Body of pancreas (tissue), 4 donors: ENCODE results near the gene DNM3. TPM values are rescaled to one million over a fixed set of nuclear protein-coding genes. Genes with fewer than 3 reads are reported as not detected.

ENCODE experiments used
- ATAC-seq: fragments of 150-250 bp; one replicate; pipeline ENCODE4 v1.9.1; 2016
- DNase-seq, 4 donors: peaks; one replicate each; pipeline ENCODE4 v3.0.0-alpha.2; 2019
- H3K27ac ChIP-seq, 4 donors: fragments of 200-600 bp; sonication (generic); 1 replicate in 3 of 4; 2 replicates in 1 of 4; pipeline versions ENCODE4 v1.5.1 to v1.6.1; 2016 to 2019; ENCODE audit warnings: mild to moderate bottlenecking in 1 of 4, mixed read lengths in 1 of 4, moderate library complexity in 1 of 4
- H3K27me3 ChIP-seq, 2 donors: fragments of 200-600 bp; sonication (generic); one replicate each; pipeline ENCODE4 v1.6.0; 2016; ENCODE audit warnings: mild to moderate bottlenecking in 1 of 2
- H3K36me3 ChIP-seq, 2 donors: fragments of 200-600 bp; sonication (generic); replicated peaks in 1 of 2; 2 replicates each; pipeline ENCODE4 v1.5.1; 2016; ENCODE audit warnings: low read depth in 2 of 2; ENCODE audit not compliant: insufficient read depth in 1 of 2
- H3K4me1 ChIP-seq: fragments of 200-600 bp; sonication (generic); one replicate; pipeline ENCODE4 v1.6.0; 2016
- H3K4me3 ChIP-seq, 2 donors: fragments of 200-600 bp; sonication (generic); 1 replicate in 1 of 2; 2 replicates in 1 of 2; pipeline ENCODE4 v1.5.1; 2016 to 2019
- H3K9me3 ChIP-seq, 3 donors: fragments of 200-600 bp; sonication (generic); 1 replicate in 2 of 3; 2 replicates in 1 of 3; pipeline ENCODE4 v1.5.1; 2016
- POLR2A ChIP-seq, 3 donors: fragments of 450-650 bp; IDR thresholded peaks; one replicate each; pipeline ENCODE4 v1.6.1; 2016; ENCODE audit warnings: antibody characterized with exemption in 3 of 3, mild to moderate bottlenecking in 2 of 3
- WGBS, 2 donors: methylation state at CpG; one replicate each; pipeline ENCODE4 v1.1.5; 2017; 5-methylcytosine and 5-hydroxymethylcytosine counted together
- intact Hi-C: fragments of 100-400 bp; cut with DNase I; formaldehyde crosslinking; loops from one replicate; pipeline ENCODE4 v1.15.1; 2023
- total RNA-seq, 2 donors: library from RNA; depleted of rRNA; stranded (reverse); fragments of >200 nt; gene quantifications; one replicate each; pipeline ENCODE4 v1.1.0, GENCODE V29; 2016
- TF ChIP-seq, protein P1 (sequence below), 7 experiments: fragments of 450-650 bp in 4 of 7; fragments of 200-600 bp in 3 of 7; sonication (generic) in 3 of 7; IDR thresholded peaks; one replicate each; pipeline ENCODE4 v1.5.1; 2016 to 2019; ENCODE audit warnings: antibody characterized with exemption in 7 of 7

DNM3 gene
- total RNA-seq, 2 donors from 2014 or later = 2.9 to 4.0 TPM

DNA sequence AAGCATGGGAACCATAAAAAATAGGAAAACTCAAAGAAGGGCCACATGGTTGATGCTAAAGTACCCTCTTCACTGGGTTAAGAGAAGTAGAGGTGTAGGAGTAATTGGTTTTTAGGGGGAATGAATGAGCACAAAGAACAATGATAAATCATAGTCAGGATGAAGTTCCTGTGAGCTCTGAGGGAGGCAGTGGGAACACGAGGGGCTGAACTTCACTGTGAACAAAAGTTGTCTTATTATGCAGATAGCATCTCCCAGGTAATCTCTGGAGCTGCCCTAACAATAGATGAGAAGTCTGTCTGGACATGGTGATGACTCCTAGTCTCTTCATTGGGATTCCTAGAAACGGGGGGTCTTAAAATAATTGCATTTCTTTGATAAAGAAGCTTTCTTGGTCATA, 127.9 kb downstream of the DNM3 start:
- DNase-seq (no peak), ATAC-seq (no peak)
- Histone ChIP-seq H3K36me3 (no peaks in the 10 kb centered on the region), H3K27me3 (no peaks in the 10 kb centered on the region), H3K27ac (no peak overlapping the region), H3K4me1 (no peaks in the 10 kb centered on the region), H3K4me3 (no peak overlapping the region), H3K9me3 (no peaks in the 10 kb centered on the region)
- no peak for TF ChIP-seq POLR2A (IDR thresholded peaks at IDR 0.05)
- TF ChIP-seq, protein P1, sequence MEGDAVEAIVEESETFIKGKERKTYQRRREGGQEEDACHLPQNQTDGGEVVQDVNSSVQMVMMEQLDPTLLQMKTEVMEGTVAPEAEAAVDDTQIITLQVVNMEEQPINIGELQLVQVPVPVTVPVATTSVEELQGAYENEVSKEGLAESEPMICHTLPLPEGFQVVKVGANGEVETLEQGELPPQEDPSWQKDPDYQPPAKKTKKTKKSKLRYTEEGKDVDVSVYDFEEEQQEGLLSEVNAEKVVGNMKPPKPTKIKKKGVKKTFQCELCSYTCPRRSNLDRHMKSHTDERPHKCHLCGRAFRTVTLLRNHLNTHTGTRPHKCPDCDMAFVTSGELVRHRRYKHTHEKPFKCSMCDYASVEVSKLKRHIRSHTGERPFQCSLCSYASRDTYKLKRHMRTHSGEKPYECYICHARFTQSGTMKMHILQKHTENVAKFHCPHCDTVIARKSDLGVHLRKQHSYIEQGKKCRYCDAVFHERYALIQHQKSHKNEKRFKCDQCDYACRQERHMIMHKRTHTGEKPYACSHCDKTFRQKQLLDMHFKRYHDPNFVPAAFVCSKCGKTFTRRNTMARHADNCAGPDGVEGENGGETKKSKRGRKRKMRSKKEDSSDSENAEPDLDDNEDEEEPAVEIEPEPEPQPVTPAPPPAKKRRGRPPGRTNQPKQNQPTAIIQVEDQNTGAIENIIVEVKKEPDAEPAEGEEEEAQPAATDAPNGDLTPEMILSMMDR (IDR thresholded peaks at IDR 0.05) = no peak
- intact Hi-C loops = no loop called here
- WGBS, 2 donors = 28 to 36% methylated on average over 2 of the region's 2 CpGs

DNA sequence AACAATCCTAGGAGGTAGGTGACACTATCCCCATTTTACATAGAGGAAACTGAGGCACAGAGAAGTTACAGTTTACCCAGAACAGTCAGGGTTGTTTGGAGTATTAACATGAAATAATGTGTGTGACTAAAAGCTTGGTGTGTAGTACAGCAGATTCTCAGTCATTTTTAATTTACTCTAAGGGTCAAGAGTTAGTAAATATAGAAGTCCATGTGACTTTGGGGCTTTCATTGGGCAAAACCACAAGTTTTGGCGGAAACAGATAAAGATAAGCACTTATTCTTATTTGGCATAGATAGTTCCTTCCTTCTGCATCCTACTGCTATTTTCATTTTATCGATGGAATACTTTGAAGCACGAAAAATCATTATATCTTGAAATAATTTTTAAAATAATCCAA, 128.5 kb downstream of the DNM3 start:
- no peak for TF ChIP-seq POLR2A (IDR thresholded peaks at IDR 0.05)
- TF ChIP-seq, protein P1 (IDR thresholded peaks at IDR 0.05) = no peak
- ATAC-seq (no peak), DNase-seq (no peak)
- WGBS, 2 donors = 36 to 67% methylated on average over 3 of the region's 3 CpGs
- intact Hi-C loops = no loop called here
- H3K27ac ChIP-seq = no peak overlapping the region
- no peaks in the 10 kb centered on the region for H3K36me3 ChIP-seq
- H3K4me1 ChIP-seq = no peaks in the 10 kb centered on the region
- no peaks in the 10 kb centered on the region for H3K9me3 ChIP-seq
- H3K4me3 ChIP-seq = no peak overlapping the region
- H3K27me3 ChIP-seq = no peaks in the 10 kb centered on the region

DNA sequence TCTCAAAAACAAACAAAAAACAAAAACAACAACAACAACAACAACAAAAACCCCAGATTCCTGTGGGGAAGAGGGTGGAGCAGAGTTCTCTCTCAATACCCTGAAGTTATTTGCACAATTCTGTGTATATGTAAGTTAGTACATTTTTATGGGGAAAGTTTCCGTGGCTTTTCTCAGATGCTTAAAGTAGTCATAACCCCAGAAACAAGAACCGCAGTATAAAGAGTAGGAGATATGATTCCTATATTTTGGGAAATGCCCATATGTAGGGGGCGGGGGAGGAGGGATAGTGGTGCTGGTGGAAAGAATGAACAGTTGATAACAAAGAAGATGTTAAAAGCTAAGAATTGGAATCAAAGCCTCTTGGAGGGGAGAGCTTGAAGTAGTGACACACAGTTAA, 131.5 kb downstream of the DNM3 start:
- TF ChIP-seq, protein P1 (IDR thresholded peaks at IDR 0.05) = no peak
- TF ChIP-seq POLR2A (IDR thresholded peaks at IDR 0.05) = no peak
- H3K36me3 ChIP-seq = no peaks in the 10 kb centered on the region
- H3K4me3 ChIP-seq = no peak overlapping the region
- no peaks in the 10 kb centered on the region for H3K27me3 ChIP-seq
- H3K4me1 ChIP-seq = no peaks in the 10 kb centered on the region
- WGBS, 2 donors = 87 to 92% methylated on average over 3 of the region's 3 CpGs
- no peaks in the 10 kb centered on the region for H3K9me3 ChIP-seq
- DNase-seq = no peak
- ATAC-seq = no peak
- intact Hi-C loops = no loop called here
- H3K27ac ChIP-seq = no peak overlapping the region

DNA sequence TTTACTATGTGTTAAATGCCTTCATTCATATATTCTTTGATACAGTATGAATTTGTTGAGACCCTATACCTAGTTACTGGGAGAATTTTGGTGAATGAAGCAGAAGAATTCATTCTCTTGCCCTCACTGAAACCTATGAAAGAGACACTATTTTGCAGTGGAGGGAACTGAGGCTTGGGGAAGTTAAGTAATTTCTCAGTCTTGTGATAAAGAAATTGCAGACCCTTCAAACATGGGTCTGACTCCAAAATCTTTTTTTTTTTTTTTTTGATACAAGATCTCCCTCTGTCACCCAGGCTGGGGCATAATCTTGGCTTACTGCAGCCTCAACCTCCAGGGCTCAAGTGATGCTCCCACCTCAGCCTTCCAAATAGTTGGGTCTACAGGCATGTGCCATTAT, 132.1 kb downstream of the DNM3 start:
- H3K27me3 ChIP-seq = no peaks in the 10 kb centered on the region
- DNase-seq (no peak), ATAC-seq (no peak)
- H3K4me3 ChIP-seq = no peak overlapping the region
- intact Hi-C loops = no loop called here
- no peaks in the 10 kb centered on the region for H3K36me3 ChIP-seq
- no peaks in the 10 kb centered on the region for H3K4me1 ChIP-seq
- no peak for TF ChIP-seq POLR2A (IDR thresholded peaks at IDR 0.05)
- TF ChIP-seq, protein P1 (IDR thresholded peaks at IDR 0.05) = no peak
- no peaks in the 10 kb centered on the region for H3K9me3 ChIP-seq
- no peak overlapping the region for H3K27ac ChIP-seq

DNA sequence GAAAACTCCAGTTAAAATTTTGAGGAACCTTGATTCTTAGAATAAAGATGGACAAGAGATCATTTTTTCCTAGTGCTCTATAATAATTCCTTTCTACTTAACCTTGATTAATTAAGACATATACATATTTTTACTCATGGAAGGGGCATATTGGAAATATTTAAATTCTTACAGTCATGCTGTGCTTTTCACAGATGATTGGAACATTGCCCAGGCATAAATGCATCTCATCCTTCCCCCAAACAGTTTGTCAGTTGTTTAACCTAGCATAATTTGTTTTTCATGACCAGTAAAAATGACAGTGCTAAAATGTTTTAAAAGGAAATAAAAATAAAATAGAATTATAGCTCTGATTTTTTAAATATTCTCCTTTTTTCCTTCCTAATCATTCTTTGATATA, 140.0 kb downstream of the DNM3 start:
- TF ChIP-seq POLR2A (IDR thresholded peaks at IDR 0.05) = no peak
- TF ChIP-seq, protein P1 (IDR thresholded peaks at IDR 0.05) = no peak
- no peak overlapping the region for H3K4me3 ChIP-seq
- H3K27me3 ChIP-seq = no peaks in the 10 kb centered on the region
- no peaks in the 10 kb centered on the region for H3K36me3 ChIP-seq
- no peak for DNase-seq
- H3K27ac ChIP-seq = no peak overlapping the region
- no peak for ATAC-seq
- intact Hi-C loops = loop anchor here (5.0 kb wide), 1 partner anchor 179 kb away; no protein-coding TSS in a partner anchor
- H3K9me3 ChIP-seq = no peaks in the 10 kb centered on the region
- H3K4me1 ChIP-seq = no peaks in the 10 kb centered on the region
